KG1 (cell line): ENCODE measurements around the gene CENPF.
"Not testable (repeated sequence)": the region's sequence is repeated elsewhere in the genome, so short reads cannot be mapped to it uniquely, and the experiment has no call there.

Source experiments
- DNase-seq: peaks from one replicate; lab custom pipeline; 2025; lab: John Stamatoyannopoulos, UW

The CENPF gene

DNA sequence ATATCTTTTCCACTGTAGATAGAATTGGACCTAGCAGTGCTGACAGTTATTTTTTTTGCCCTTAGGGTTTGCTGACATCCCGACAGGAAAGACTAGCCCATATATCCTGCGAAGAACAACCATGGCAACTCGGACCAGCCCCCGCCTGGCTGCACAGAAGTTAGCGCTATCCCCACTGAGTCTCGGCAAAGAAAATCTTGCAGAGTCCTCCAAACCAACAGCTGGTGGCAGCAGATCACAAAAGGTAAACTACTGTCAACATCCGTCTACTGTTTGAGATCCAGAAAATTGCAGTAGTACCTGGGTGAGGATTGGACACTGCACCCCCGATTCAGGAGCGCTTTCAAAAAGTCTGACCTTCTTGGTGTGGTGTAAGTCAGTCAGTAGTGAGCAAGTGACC, 55.8 kb downstream of the CENPF start:
- DNase-seq, result no peak

DNA sequence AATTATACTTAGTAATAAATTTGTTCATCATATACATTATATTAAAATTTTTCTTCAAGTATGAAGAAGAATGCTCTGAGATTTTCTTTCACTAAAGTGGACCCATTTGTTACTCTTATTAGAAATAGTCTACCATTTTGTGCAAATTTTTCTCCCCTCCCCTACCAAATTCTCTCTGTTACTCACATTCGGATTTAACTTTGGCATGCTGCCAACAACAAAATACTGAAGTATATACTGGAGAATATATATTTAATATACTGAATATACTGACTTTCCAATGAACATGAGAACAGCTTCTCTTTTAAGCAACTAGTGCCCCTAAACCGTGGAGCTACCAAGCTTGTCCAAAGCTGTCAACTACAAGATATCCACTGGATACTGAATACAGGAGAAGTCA, 57.2 kb downstream of the CENPF start:
- DNase-seq, result no peak

- no peak for DNase-seq
Observed at GRCh38 chr1:214660900-214661299, 57.9 kb downstream of the CENPF start.

GRCh38 chr1:214662223-214662785, 59.3 kb downstream of the CENPF start:
- no peak for DNase-seq

GRCh38 chr1:214664651-214665433, 61.8 kb downstream of the CENPF start:
- no peak for DNase-seq

GRCh38 chr1:214665606-214666110, 62.7 kb downstream of the CENPF start:
- no peak for DNase-seq

DNA sequence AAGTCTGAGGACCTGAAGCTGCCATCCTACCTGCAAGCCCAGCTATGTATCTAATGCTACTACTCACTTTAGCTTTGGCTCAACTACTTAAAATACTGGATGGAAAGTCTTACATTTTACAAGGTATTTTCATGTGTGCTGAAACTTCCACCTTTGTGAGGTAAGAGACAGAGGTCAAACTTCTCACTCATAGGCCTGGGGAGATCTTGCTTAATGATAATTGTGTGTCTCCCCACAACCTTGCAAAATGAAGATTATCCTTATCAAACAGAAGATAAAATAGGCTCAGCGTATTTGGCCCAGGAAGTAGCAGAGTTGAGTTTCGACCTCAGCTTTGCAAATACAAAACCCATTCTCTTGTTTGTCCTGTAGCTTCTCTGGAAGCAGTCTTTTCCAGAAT, 63.7 kb downstream of the CENPF start:
- no peak for DNase-seq

GRCh38 chr1:214670098-214670497, 67.1 kb downstream of the CENPF start:
- DNase-seq, result no peak

DNA sequence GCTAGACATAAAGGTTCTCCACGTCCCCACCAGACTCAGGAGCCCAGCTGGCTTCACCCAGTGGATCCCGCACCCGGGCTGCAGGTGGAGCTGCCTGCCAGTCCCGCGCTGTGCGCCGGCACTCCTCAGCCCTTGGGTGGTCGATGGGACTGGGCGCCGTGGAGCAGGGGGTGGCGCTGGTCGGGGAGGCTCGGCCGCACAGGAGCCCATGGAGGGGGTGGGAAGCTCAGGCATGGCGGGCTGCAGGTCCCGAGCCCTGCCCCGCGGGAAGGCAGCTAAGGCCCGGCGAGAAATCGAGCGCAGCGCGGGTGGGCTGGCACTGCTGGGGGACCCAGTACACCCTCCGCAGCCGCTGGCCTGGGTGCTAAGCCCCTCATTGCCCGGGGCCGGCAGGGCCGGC, 70.0 kb downstream of the CENPF start:
- DNase-seq, result not testable (repeated sequence)

GRCh38 chr1:214673576-214673975, 70.6 kb downstream of the CENPF start:
- DNase-seq, result no peak

- not testable (repeated sequence) for DNase-seq
Observed at GRCh38 chr1:214675524-214675923, 72.5 kb downstream of the CENPF start.

GRCh38 chr1:214676747-214677146, 73.8 kb downstream of the CENPF start:
- DNase-seq, result no peak

DNA sequence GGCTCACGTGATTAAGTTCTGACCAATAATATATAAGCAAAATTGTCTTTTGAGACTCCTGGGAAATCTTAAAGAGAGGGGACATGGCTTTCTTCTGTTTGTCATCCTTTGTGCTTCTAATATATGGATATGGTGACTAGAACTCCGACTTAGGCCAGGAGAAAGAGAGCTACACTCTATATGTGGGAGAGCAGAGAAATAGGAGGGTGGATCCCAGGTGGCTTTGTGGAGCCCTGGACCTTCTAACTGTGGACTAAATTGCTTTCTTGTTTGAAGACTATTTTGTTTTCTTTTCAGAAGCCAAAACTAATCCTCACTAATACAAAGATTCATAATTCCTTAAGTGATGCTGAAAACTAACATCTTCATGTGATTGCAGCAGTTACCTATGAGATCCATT, 75.0 kb downstream of the CENPF start:
- no peak for DNase-seq

DNA sequence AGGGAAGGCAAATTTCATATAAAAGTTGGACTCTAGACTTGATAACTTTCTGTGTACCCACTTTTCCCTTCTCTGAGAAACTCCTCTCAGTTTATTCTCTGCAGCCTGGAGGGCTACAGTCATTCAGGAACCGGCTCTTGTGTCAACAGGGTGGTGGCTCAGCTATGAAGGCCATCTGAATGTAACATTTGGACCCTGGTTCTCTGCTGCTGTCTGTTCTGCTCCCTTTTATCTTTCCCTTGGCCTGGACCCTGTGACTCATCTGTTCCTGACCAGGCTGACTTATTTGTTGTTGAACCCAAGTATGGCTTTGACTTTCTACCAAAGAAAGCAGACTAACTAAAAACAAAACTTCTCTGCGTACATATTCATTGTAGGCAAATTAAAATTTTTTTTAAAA, 75.4 kb downstream of the CENPF start:
- no peak for DNase-seq

DNA sequence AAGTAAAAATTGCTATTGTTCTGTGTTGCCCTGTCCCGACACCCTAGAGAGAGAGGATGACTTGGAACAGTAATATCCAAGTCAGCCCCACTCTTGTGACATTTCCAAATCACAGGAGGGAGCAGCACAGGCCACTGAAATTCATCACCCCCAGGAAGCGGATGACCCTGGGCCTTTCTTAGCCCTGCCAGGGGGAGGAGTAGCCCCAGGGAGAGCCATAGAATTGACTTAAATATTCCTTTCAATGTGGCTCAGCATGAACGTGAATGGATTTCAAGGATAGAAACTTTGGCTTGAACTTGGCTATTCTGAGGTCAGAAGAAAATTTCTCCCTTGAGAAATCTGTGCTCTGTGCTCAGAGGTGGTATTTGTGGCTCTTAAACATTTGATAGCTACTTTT, 80.6 kb downstream of the CENPF start:
- no peak for DNase-seq

GRCh38 chr1:214685906-214686305, 82.9 kb downstream of the CENPF start:
- no peak for DNase-seq

DNA sequence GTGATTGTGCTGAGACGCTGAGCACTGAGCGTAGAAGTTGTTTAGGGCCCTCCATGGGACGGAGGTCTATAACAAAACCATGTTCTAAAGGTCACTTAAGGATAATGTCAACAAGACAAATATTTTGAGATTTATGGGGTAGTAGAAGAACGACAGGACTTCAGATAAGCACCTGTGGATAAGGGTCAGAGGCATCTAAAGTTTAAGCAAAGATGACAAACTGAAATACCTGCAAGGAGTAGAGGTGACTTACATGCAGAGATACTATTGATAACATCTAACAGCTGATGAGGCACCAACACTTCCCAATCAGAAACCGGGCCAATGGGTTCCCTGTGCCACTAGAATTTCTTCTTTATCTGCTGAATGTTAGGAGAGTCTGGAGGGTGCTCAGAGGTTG, 83.5 kb downstream of the CENPF start:
- no peak for DNase-seq

DNA sequence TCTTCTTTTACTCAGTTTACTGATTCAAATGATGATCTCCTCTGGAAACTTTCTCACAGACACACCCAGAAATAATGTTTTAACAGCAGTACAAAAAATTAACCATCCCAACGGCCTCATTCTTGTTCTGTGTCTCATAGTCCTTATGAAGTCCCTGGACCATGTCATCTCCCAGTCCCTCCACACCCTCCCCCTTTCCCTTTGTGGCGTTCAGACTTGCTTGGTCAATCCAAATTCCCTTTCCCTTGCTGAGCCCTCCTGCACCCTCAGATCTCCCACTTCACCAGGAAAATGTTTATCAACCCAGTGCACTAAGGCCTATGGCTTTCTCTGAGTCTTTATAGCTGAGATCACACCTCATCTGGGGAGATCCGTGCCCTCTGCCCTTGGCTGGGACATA, 85.9 kb downstream of the CENPF start:
- no peak for DNase-seq

DNA sequence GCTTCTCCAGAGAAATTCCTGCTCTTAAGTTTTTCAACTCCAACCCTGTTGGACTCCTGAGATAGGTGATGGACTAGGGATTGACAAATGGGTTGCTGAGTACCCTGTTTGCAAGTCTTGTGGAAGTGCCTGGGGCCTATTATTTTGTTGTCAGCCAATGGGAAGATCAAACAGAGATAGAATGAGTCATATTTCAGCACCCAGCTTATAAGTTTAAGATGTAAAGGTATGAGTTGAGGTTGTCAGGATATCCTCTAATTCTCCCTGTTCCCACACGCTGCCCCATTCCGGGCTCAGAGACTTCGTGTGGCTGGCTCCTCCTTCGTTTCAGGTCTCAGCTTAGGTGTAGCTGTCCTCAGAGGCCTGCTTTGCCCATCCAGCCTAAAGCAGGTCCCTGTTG, 91.8 kb downstream of the CENPF start:
- DNase-seq, result no peak

DNA sequence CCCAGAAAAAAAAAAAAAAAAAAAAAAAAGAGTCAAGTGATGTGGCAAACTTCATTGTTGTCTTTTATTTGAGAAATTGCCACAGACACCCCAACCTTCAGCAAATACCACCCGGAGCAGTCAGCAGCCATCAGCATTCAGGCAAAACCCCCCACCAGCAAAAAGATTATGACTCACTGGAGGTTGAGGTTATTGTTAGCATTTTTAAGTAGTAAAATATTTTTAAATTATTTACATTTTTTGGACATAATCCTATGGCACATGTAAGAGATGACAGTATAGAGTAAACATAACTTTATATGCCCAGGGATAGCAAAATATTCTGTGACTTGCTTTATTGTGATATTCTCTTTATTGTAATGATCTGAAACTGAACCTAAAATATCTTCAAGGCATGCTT, 95.6 kb downstream of the CENPF start:
- DNase-seq, result no peak

GRCh38 chr1:214700437-214700836, 97.4 kb downstream of the CENPF start:
- no peak for DNase-seq

DNA sequence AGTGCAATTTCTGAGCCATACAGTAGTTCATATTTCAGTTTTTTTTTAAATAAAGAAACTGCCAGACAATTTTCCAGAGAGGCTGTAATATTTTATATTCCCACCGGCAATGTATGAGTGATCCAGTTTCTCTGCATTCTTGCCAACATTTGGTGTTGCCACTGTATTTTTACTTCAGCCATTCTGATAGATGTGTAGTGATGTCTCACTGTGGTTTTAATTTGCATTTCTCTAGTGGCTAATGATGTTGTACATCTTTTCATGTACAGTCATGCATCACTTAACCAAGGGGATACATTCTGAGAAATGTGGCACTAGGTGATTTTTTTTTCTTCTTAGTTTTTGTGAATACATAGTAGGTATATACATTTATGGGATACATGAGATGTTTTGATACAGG, 99.6 kb downstream of the CENPF start:
- DNase-seq, result no peak

- DNase-seq, result no peak
Observed at GRCh38 chr1:214707306-214708087, 104.5 kb downstream of the CENPF start.
